Transverse colon (tissue), 4 donors: ENCODE results near the gene SMIM10. TPM values are rescaled to one million over a fixed set of nuclear protein-coding genes. Genes with fewer than 3 reads are reported as not detected.
"Not testable (repeated sequence)": the region's sequence is repeated elsewhere in the genome, so short reads cannot be mapped to it uniquely, and the experiment has no call there.

Experiments used
- DNase-seq: peaks from one replicate; pipeline ENCODE4 v3.0.0-alpha.2; 2019
- H3K27ac ChIP-seq, 4 donors: fragments of 200-600 bp; sonication (generic); 2 replicates each; pipeline ENCODE4 v1.5.1; 2016 to 2018; ENCODE audit warnings: inconsistent platforms in 4 of 4
- H3K27me3 ChIP-seq: fragments of 200-600 bp; sonication (generic); 2 replicates; pipeline ENCODE4 v1.5.1; 2017; ENCODE audit warnings: inconsistent platforms
- H3K36me3 ChIP-seq, 4 donors: fragments of 200-600 bp; sonication (generic); 2 replicates each; pipeline ENCODE4 v1.5.1; 2017 to 2019; ENCODE audit warnings: inconsistent platforms in 4 of 4
- H3K4me1 ChIP-seq, 4 donors: fragments of 200-600 bp; sonication (generic); 2 replicates each; pipeline ENCODE4 v1.5.1; 2017 to 2020; ENCODE audit warnings: inconsistent platforms in 4 of 4
- H3K4me3 ChIP-seq, 4 donors: fragments of 200-600 bp; sonication (generic); 1 replicate in 1 of 4; 2 replicates in 3 of 4; pipeline versions ENCODE4 v1.5.1 to v1.6.1; 2017 to 2019; ENCODE audit warnings: inconsistent platforms in 4 of 4
- H3K9me3 ChIP-seq, 2 donors: fragments of 200-600 bp; sonication (generic); 2 replicates each; pipeline ENCODE4 v1.5.1; 2017 to 2019; ENCODE audit warnings: inconsistent platforms in 2 of 2
- EP300 ChIP-seq: sonication (generic); formaldehyde crosslinking; IDR thresholded peaks from one replicate; pipeline ENCODE4 v1.6.1; 2017; ENCODE audit warnings: antibody characterized with exemption, low read depth
- POLR2A ChIP-seq: fragments of 450-650 bp; IDR thresholded peaks from one replicate; pipeline ENCODE4 v1.6.1; 2016; ENCODE audit warnings: antibody characterized with exemption, mild to moderate bottlenecking, moderate library complexity
- POLR2AphosphoS5 ChIP-seq, 3 donors: sonication (generic); formaldehyde crosslinking; IDR thresholded peaks; one replicate each; pipeline ENCODE4 v1.6.1; 2016; ENCODE audit warnings: antibody characterized with exemption in 3 of 3
- WGBS, 2 donors: methylation state at CpG; one replicate each; pipeline ENCODE4 v1.1.5; 2018; ENCODE audit warnings: low coverage in 1 of 2; 5-methylcytosine and 5-hydroxymethylcytosine counted together
- in situ Hi-C, 4 donors: fragments of 200-750 bp; cut with MboI; loops; one replicate each; pipeline versions ENCODE4 v1.15.0 to v1.15.1; 2017; ENCODE audit warnings: low sequenced_read_pairs in 3 of 4, low pct_ligation_motif_present in 1 of 4, low pct_unique_long_range_greater_than_20kb in 1 of 4
- intact Hi-C: fragments of 100-400 bp; cut with DNase I; formaldehyde crosslinking; loops from one replicate; pipeline ENCODE4 v1.15.1; 2023; ENCODE audit warnings: low total_unique reads
- total RNA-seq, 4 donors: library from RNA; depleted of rRNA; stranded (reverse); fragments of >200 nt; gene quantifications; one replicate each; pipeline ENCODE4 v1.1.0, GENCODE V29; 2016
- TF ChIP-seq, protein P1 (sequence below), 5 experiments: fragments of 200-600 bp in 3 of 5; fragments of 450-650 bp in 2 of 5; sonication (generic) in 3 of 5; IDR thresholded peaks; 1 replicate in 2 of 5; 2 replicates in 3 of 5; pipeline ENCODE4 v1.5.1; 2016 to 2017; ENCODE audit warnings: antibody characterized with exemption in 5 of 5, inconsistent platforms in 3 of 5, mild to moderate bottlenecking in 2 of 5, moderate library complexity in 1 of 5

The SMIM10 gene
- total RNA-seq, 4 donors from 2014 or later = 1.8 to 1.9 TPM; not detected in 2

DNA sequence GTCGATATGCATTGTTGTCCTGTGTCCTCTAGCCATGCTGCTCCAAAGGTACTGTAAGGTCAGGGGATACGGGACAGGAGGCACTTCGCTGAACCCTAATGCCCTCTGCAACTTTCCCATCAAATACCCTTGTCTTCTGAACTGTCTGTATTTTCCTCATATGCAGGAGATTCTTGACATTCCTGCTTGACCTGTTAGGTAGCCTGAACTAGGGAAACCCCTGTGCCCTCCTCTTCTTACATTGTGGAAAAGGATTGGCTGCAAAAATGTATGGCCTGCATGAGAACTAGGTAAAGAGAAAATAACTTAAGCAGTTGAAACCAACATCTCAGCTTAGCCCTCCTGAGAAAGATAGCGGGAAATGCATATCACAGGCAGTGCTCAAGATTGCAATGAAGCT, 20.1 kb downstream of the SMIM10 start:
- DNase-seq = no peak
- intact Hi-C loops (no loop called here), in situ Hi-C loops (no loop called here)
- Histone ChIP-seq H3K36me3 (no peaks in the 10 kb centered on the region), H3K27me3 (no peaks in the 10 kb centered on the region), H3K4me3 (no peak overlapping the region), H3K27ac (no peak overlapping the region), H3K4me1 (no peaks in the 10 kb centered on the region), H3K9me3 (no peaks in the 10 kb centered on the region)
- TF ChIP-seq EP300 = no peak
- TF ChIP-seq POLR2A = no peak
- TF ChIP-seq, protein P1, sequence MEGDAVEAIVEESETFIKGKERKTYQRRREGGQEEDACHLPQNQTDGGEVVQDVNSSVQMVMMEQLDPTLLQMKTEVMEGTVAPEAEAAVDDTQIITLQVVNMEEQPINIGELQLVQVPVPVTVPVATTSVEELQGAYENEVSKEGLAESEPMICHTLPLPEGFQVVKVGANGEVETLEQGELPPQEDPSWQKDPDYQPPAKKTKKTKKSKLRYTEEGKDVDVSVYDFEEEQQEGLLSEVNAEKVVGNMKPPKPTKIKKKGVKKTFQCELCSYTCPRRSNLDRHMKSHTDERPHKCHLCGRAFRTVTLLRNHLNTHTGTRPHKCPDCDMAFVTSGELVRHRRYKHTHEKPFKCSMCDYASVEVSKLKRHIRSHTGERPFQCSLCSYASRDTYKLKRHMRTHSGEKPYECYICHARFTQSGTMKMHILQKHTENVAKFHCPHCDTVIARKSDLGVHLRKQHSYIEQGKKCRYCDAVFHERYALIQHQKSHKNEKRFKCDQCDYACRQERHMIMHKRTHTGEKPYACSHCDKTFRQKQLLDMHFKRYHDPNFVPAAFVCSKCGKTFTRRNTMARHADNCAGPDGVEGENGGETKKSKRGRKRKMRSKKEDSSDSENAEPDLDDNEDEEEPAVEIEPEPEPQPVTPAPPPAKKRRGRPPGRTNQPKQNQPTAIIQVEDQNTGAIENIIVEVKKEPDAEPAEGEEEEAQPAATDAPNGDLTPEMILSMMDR (IDR thresholded peaks at IDR 0.05) = no peak
- no peak for TF ChIP-seq POLR2AphosphoS5 (IDR thresholded peaks at IDR 0.05)
- WGBS, 2 donors = 59% methylated on average over 4 of the region's 4 CpGs; no CpG with 5 or more reads in 1 of the 2 donors

DNA sequence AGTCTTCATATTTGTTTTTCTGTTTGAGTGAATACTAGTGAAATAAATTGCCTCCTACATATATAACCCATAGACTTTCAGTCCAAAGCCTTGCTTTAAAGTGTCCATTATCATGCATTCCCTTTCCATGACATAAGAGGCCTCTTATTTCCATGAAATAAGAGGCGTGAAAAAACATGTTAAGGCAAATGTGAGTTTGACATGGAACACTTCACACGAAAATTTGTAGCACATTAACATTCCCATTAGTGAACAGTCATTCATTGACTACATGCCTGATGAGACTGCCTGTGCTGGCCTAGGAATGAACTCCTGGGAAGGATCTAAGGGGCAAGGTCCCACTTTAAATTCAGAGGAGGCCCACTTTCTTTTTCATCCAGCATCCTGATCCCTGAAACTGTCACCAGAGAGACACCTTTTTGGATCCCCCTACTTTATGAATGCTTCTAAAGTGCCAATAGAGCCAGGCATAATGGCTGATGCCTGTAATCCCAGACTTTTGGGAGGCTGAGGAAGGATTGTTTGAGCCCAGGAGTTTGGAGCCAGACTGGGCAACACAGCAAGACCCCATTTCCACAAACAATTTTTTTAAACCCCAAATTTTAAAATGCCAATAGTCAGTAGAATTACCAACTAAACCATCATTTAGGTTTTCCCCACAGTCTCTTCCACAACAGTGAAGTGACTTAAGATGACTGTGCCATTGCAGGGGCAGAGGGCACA, 24.9 kb downstream of the SMIM10 start:
- 53% methylated on average over 2 of the region's 2 CpGs; no CpG with 5 or more reads in 1 of the 2 donors for WGBS, 2 donors
- no peaks in the 10 kb centered on the region for H3K9me3 ChIP-seq
- H3K4me3 ChIP-seq = no peak overlapping the region
- H3K36me3 ChIP-seq = no peaks in the 10 kb centered on the region
- TF ChIP-seq POLR2A (no peak), EP300 (no peak), POLR2AphosphoS5 (IDR thresholded peaks at IDR 0.05) (no peak)
- TF ChIP-seq, protein P1 (IDR thresholded peaks at IDR 0.05) = no peak
- in situ Hi-C loops (no loop called here), intact Hi-C loops (no loop called here)
- H3K27ac ChIP-seq = no peak overlapping the region
- H3K27me3 ChIP-seq = no peaks in the 10 kb centered on the region
- no peak for DNase-seq
- H3K4me1 ChIP-seq = no peaks in the 10 kb centered on the region

DNA sequence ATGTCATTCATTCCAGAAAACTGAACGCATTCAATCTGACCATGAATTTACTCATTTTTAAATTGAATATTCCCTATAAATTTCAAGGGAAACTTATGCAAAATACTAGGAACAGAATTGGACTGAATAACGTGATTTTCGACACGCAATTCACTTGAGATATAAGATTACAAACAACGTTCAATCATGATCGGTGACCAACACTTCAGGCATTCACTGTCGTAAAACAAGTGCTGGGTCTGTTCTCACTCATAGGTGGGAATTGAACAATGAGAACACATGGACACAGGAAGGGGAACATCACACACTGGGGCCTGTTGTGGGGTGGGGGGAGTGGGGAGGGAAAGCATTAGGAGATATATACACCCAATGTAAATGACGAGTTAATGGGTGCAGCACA, 29.1 kb downstream of the SMIM10 start:
- H3K27ac ChIP-seq, DNase-seq, H3K36me3 ChIP-seq, in situ Hi-C loops, H3K9me3 ChIP-seq, H3K27me3 ChIP-seq, H3K4me1 ChIP-seq, H3K4me3 ChIP-seq, intact Hi-C loops: not testable (repeated sequence)
- WGBS, 2 donors = 80 to 81% methylated on average over 6 to 8 of the region's 8 CpGs

DNA sequence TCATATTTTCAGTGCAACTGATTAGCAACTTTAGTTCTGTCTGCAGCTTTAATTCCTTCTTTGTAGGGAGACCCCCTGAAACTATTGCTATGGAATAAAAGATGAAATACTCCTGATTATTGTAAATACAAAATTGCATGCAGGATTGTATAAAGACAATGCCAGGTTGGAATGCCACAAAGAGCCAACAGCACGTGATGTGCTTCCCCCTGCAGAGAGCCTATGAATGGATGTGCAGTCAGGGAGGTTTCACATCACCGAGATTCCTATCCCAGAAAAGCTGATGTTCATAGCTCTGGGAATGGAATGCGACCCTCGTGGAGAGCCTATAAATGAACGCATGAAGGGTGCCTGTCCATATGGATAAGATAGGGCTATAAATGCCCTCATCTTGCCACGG, 33.0 kb downstream of the SMIM10 start:
- H3K36me3 ChIP-seq, H3K9me3 ChIP-seq, H3K4me1 ChIP-seq, H3K4me3 ChIP-seq, DNase-seq, H3K27me3 ChIP-seq, in situ Hi-C loops, intact Hi-C loops, H3K27ac ChIP-seq: not testable (repeated sequence)
- WGBS, 2 donors = 68% methylated on average over 6 of the region's 6 CpGs; no CpG with 5 or more reads in 1 of the 2 donors

DNA sequence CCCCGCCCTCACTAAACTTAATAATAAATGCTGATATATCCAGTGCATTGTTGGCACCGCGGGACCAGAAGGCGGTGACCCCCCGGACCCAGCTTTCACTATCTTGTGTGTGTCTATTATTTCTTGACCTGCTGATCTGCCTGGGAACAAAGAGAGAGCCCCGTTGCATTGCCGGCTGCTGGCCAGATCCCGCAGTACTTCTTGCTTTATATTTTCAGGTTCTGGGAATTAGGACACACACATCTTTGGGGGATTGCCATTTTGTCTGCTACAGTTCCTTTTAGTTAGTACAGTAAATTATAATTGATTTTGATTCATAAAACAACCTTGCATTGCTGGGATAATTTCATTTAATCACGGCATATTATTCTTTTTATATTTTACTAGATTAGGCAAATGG, 33.7 kb downstream of the SMIM10 start:
- Histone ChIP-seq H3K4me1 (no peaks in the 10 kb centered on the region), H3K4me3 (no peak overlapping the region), H3K36me3 (no peaks in the 10 kb centered on the region), H3K27me3 (no peaks in the 10 kb centered on the region), H3K27ac (no peak overlapping the region), H3K9me3 (no peaks in the 10 kb centered on the region)
- TF ChIP-seq POLR2A = no peak
- TF ChIP-seq POLR2AphosphoS5 (IDR thresholded peaks at IDR 0.05) = no peak
- TF ChIP-seq, protein P1 (IDR thresholded peaks at IDR 0.05) = no peak
- no peak for TF ChIP-seq EP300
- in situ Hi-C loops = no loop called here
- intact Hi-C loops = no loop called here
- DNase-seq = no peak
- WGBS, 2 donors = 88% methylated on average over 9 of the region's 9 CpGs; no CpG with 5 or more reads in 1 of the 2 donors

DNA sequence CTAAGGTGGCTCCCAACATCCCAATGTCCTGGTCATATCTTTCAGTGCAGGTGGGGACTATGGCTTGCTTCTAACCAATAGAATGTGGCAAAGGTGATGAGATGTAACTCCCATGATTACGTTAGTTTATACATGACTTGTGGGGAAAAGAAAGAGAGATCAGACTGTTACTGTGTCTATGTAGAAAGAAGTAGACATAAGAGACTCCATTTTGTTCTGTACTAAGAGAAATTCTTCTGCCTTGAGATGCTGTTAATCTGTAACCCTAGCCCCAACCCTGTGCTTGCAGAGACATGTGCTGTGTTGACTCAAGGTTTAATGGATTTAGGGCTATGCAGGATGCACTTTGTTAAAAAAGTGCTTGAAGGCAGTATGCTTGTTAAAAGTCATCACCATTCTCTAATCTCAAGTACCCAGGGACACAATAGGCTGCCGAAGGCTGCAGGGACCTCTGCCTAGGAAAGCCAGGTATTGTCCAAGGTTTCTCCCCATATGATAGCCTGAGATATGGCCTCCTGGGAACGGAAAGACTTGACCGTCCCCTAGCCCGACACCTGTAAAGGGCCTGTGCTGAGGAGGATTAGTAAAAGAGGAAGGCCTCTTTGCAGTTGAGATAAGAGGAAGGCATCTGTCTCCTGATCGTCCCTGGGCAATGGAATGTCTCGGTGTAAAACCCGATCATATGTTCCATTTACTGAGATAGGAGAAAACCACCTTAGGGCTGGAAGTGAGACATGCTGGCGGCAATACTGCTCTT, 39.6 kb downstream of the SMIM10 start:
- H3K27me3 ChIP-seq, H3K36me3 ChIP-seq, in situ Hi-C loops, H3K4me3 ChIP-seq, DNase-seq, intact Hi-C loops, H3K27ac ChIP-seq, H3K9me3 ChIP-seq, H3K4me1 ChIP-seq: not testable (repeated sequence)
- WGBS, 2 donors = 82% methylated on average over 9 of the region's 9 CpGs; no CpG with 5 or more reads in 1 of the 2 donors
